C4-2B (cell line): Measurements from ENCODE around the gene GMDS.

ENCODE experiments used
- CTCF ChIP-seq: fragments of 450-650 bp; conservative IDR thresholded peaks from 2 replicates; pipeline ENCODE4 v1.5.1; 2017; ENCODE audit warnings: mild to moderate bottlenecking
- ZFX ChIP-seq: fragments of 450-650 bp; IDR thresholded peaks from 2 replicates; pipeline ENCODE4 v1.6.1; 2017

GRCh38 chr6:1787894-1788293 lies 457.5 kb downstream of the GMDS start:
- TF ChIP-seq CTCF: no peak
- no peak for TF ChIP-seq ZFX
